ENCODE results near the gene ABCA9. TPM values are rescaled to one million over a fixed set of nuclear protein-coding genes. Genes with fewer than 3 reads are reported as not detected.

The ABCA9 gene
- total and polyA plus RNA-seq, 2 of the 13 experiments (the other 11 are each of a cell fraction or from before 2014, with no cell fraction given), result 0.04 TPM; not detected in 1

- TF ChIP-seq, protein P1, sequence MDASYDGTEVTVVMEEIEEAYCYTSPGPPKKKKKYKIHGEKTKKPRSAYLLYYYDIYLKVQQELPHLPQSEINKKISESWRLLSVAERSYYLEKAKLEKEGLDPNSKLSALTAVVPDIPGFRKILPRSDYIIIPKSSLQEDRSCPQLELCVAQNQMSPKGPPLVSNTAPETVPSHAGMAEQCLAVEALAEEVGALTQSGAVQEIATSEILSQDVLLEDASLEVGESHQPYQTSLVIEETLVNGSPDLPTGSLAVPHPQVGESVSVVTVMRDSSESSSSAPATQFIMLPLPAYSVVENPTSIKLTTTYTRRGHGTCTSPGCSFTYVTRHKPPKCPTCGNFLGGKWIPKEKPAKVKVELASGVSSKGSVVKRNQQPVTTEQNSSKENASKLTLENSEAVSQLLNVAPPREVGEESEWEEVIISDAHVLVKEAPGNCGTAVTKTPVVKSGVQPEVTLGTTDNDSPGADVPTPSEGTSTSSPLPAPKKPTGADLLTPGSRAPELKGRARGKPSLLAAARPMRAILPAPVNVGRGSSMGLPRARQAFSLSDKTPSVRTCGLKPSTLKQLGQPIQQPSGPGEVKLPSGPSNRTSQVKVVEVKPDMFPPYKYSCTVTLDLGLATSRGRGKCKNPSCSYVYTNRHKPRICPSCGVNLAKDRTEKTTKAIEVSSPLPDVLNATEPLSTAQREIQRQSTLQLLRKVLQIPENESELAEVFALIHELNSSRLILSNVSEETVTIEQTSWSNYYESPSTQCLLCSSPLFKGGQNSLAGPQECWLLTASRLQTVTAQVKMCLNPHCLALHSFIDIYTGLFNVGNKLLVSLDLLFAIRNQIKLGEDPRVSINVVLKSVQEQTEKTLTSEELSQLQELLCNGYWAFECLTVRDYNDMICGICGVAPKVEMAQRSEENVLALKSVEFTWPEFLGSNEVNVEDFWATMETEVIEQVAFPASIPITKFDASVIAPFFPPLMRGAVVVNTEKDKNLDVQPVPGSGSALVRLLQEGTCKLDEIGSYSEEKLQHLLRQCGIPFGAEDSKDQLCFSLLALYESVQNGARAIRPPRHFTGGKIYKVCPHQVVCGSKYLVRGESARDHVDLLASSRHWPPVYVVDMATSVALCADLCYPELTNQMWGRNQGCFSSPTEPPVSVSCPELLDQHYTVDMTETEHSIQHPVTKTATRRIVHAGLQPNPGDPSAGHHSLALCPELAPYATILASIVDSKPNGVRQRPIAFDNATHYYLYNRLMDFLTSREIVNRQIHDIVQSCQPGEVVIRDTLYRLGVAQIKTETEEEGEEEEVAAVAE (CRISPR knock-in tag; IDR thresholded peaks at IDR 0.05; ENCODE audit: borderline replicate concordance), result peak; percentile 39; the same call in 1 of the 2 replicates
- TF ChIP-seq, protein P2, sequence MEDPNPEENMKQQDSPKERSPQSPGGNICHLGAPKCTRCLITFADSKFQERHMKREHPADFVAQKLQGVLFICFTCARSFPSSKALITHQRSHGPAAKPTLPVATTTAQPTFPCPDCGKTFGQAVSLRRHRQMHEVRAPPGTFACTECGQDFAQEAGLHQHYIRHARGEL (CRISPR knock-in tag; IDR thresholded peaks at IDR 0.05), result no peak
- TF ChIP-seq NFE2L2 (IDR thresholded peaks at IDR 0.05; ENCODE audit: low read length) (no peak), POLR2A (IDR thresholded peaks at IDR 0.05; ENCODE audit: insufficient read depth in 1 of 2, low read depth in 2 of 2, low read length in 2 of 2) (no peak), AKAP8 (CRISPR knock-in tag; IDR thresholded peaks at IDR 0.05) (0 out of 2 replicates have a peak, but pooled peaks have one; percentile 37), ZFP36 (IDR thresholded peaks at IDR 0.05; ENCODE audit: borderline replicate concordance, low read depth, low read length, partially characterized antibody) (no peak), CHCHD3 (CRISPR knock-in tag; IDR thresholded peaks at IDR 0.05) (no peak), USF2 (IDR thresholded peaks at IDR 0.05; ENCODE audit: low read depth, low read length) (no peak), USF2 (CRISPR knock-in tag; IDR thresholded peaks at IDR 0.05; ENCODE audit: borderline replicate concordance) (no peak; the same call in 1 of the 2 replicates), EED (CRISPR knock-in tag; IDR thresholded peaks at IDR 0.05) (no peak), PHF21A (CRISPR knock-in tag; IDR thresholded peaks at IDR 0.05) (peak; percentile 88; the same call in 1 of the 2 replicates), MEIS2 (CRISPR knock-in tag; IDR thresholded peaks at IDR 0.05) (peak; percentile 100), PAF1 (CRISPR knock-in tag; IDR thresholded peaks at IDR 0.05) (no peak), HNRNPK (IDR thresholded peaks at IDR 0.05; ENCODE audit: low read depth, low read length, poor library complexity, severe bottlenecking) (peak; percentile 20), DNMT3B (CRISPR knock-in tag; conservative IDR thresholded peaks at IDR 0.05) (0 out of 2 replicates have a peak, but pooled peaks have one; percentile 34), ZNF547 (CRISPR knock-in tag; IDR thresholded peaks at IDR 0.05) (peak; percentile 71), HNRNPL (IDR thresholded peaks at IDR 0.05; ENCODE audit: low read depth, low read length) (no peak), ZNF431 (CRISPR knock-in tag; IDR thresholded peaks at IDR 0.05; ENCODE audit: borderline replicate concordance, low read depth) (no peak; the same call in 1 of the 2 replicates), ZNF639 (CRISPR knock-in tag; conservative IDR thresholded peaks at IDR 0.05) (peak; percentile 80; the same call in 1 of the 2 replicates), NFKBIZ (CRISPR knock-in tag; IDR thresholded peaks at IDR 0.05) (peak; percentile 97), ZNF7 (CRISPR knock-in tag; IDR thresholded peaks at IDR 0.05) (0 out of 2 replicates have a peak, but pooled peaks have one; percentile 8), ZNF720 (CRISPR knock-in tag; IDR thresholded peaks at IDR 0.05) (no peak)
Measured at GRCh38 chr17:69047368-69048263, 13.1 kb downstream of the ABCA9 start (continued).
